Right atrium auricular region (tissue), 2 donors: Measurements from ENCODE around the gene CREB5. TPM values are rescaled to one million over a fixed set of nuclear protein-coding genes. Genes with fewer than 3 reads are reported as not detected.
"Not testable (repeated sequence)": the region's sequence is repeated elsewhere in the genome, so short reads cannot be mapped to it uniquely, and the experiment has no call there.

ENCODE experiments used
- DNase-seq: peaks from one replicate; pipeline ENCODE4 v3.0.0-alpha.2; 2019; ENCODE audit warnings: low spot score
- H3K27ac ChIP-seq, 2 donors: fragments of 200-600 bp; sonication (generic); 1 replicate in 1 of 2; 2 replicates in 1 of 2; pipeline ENCODE4 v1.5.1; 2016 to 2019
- H3K27me3 ChIP-seq, 2 donors: fragments of 200-600 bp; sonication (generic); one replicate each; pipeline versions ENCODE4 v1.5.1 to v1.6.0; 2017 to 2019
- H3K36me3 ChIP-seq: fragments of 200-600 bp; sonication (generic); one replicate; pipeline ENCODE4 v1.5.1; 2016
- H3K4me1 ChIP-seq, 2 donors: fragments of 200-600 bp; sonication (generic); one replicate each; pipeline versions ENCODE4 v1.5.1 to v1.6.0; 2017 to 2019
- H3K4me3 ChIP-seq, 2 donors: fragments of 200-600 bp; sonication (generic); 1 replicate in 1 of 2; 2 replicates in 1 of 2; pipeline ENCODE4 v1.5.1; 2017 to 2019; ENCODE audit warnings: mild to moderate bottlenecking in 1 of 2, moderate library complexity in 1 of 2
- H3K9me3 ChIP-seq, 2 donors: fragments of 200-600 bp; sonication (generic); one replicate each; pipeline ENCODE4 v1.5.1; 2019
- total RNA-seq, 2 donors: library from RNA; depleted of rRNA; stranded (reverse); fragments of >200 nt; gene quantifications; one replicate each; pipeline ENCODE4 v1.1.0, GENCODE V29; 2016
- TF ChIP-seq, protein P1 (sequence below), 2 donors: fragments of 200-600 bp; sonication (generic); IDR thresholded peaks; one replicate each; pipeline ENCODE4 v1.5.1; 2019; ENCODE audit warnings: antibody characterized with exemption in 2 of 2

Gene CREB5
- total RNA-seq, 2 donors from 2014 or later = 10.5 to 20.8 TPM

DNA sequence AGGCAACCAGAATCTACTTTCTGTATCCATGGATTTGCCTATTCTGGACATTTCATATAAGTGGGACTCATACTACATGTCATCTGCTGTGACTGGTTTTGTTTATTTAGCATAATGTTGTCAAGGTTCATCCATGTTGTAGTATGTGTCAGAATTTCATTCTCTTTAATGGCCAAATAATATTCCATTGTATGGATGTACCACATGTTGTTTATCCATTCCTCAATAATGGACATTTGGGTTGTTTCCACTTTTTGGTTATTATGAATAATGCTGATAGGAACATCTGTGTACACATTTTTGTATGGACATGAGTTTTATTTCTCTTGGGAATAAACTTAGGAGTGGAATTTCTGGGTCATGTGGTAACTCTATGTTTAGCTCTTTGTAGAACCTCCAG is 133.7 kb downstream of the CREB5 start:
- Histone ChIP-seq H3K36me3 (no peaks in the 10 kb centered on the region), H3K9me3 (peaks cover 0 to 11% of the 10 kb centered on the region in 2 donors), H3K4me1 (no peaks in the 10 kb centered on the region), H3K27me3 (no peaks in the 10 kb centered on the region), H3K4me3 (no peak overlapping the region), H3K27ac (no peak overlapping the region)
- DNase-seq = no peak
- TF ChIP-seq, protein P1, sequence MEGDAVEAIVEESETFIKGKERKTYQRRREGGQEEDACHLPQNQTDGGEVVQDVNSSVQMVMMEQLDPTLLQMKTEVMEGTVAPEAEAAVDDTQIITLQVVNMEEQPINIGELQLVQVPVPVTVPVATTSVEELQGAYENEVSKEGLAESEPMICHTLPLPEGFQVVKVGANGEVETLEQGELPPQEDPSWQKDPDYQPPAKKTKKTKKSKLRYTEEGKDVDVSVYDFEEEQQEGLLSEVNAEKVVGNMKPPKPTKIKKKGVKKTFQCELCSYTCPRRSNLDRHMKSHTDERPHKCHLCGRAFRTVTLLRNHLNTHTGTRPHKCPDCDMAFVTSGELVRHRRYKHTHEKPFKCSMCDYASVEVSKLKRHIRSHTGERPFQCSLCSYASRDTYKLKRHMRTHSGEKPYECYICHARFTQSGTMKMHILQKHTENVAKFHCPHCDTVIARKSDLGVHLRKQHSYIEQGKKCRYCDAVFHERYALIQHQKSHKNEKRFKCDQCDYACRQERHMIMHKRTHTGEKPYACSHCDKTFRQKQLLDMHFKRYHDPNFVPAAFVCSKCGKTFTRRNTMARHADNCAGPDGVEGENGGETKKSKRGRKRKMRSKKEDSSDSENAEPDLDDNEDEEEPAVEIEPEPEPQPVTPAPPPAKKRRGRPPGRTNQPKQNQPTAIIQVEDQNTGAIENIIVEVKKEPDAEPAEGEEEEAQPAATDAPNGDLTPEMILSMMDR (IDR thresholded peaks at IDR 0.05) = no peak

DNA sequence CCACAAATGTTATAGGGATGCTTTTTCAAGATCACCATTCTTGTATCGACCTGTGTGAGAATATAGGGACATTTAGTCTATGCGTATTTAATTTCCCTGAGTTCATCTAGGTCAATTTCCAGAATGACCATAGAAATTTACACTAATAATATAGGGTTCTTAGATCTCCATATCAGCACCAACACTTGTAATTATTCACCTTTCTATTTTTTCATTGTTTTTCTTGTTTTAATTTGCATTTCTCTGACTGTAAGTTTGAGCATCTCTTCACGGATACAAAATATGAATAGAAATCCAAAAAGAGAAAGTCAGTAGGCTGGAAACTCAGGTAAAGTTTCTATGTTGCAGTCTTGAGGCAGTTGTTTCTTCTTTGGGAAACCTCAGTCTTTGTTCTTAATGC is 134.8 kb downstream of the CREB5 start:
- Histone ChIP-seq H3K4me1 (no peaks in the 10 kb centered on the region), H3K27me3 (no peaks in the 10 kb centered on the region)
- DNase-seq = no peak

DNA sequence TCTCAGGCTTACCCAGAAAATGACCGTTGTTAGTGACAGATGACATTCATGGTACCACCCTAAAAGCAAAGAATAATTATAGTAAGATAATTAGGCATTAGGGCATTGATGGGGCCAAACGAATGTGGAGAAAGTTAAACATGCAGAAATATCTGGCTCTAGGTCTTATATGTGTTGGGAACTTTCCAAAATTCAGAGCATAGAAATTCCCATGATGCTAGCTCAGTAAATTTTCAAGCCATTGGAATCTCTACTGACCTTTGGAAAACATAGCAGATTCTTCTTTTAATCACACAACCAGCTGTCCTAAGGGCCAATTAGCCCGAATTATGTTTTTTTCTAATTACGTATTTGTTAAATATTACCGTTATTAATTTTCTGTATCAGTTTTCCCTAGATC is 136.1 kb downstream of the CREB5 start:
- H3K9me3 ChIP-seq = peaks cover 0 to 11% of the 10 kb centered on the region in 2 donors
- H3K36me3 ChIP-seq = no peaks in the 10 kb centered on the region
- H3K27ac ChIP-seq = no peak overlapping the region
- H3K4me3 ChIP-seq = no peak overlapping the region
- DNase-seq = no peak
- TF ChIP-seq, protein P1 (IDR thresholded peaks at IDR 0.05) = no peak
- no peaks in the 10 kb centered on the region for H3K27me3 ChIP-seq
- no peaks in the 10 kb centered on the region for H3K4me1 ChIP-seq

More for the DNA sequence above, 134.8 kb downstream of the CREB5 start:
- Histone ChIP-seq H3K27ac (no peak overlapping the region), H3K36me3 (no peaks in the 10 kb centered on the region), H3K4me3 (no peak overlapping the region), H3K9me3 (peaks cover 0 to 11% of the 10 kb centered on the region in 2 donors)
- TF ChIP-seq, protein P1 (IDR thresholded peaks at IDR 0.05) = no peak

GRCh38 chr7:28549998-28550397 is 137.7 kb downstream of the CREB5 start:
- H3K27ac ChIP-seq = no peak overlapping the region
- no peaks in the 10 kb centered on the region for H3K36me3 ChIP-seq
- no peaks in the 10 kb centered on the region for H3K4me1 ChIP-seq
- no peaks in the 10 kb centered on the region for H3K27me3 ChIP-seq
- peaks cover 0 to 11% of the 10 kb centered on the region in 2 donors for H3K9me3 ChIP-seq
- no peak for DNase-seq
- TF ChIP-seq, protein P1 (IDR thresholded peaks at IDR 0.05) = no peak
- H3K4me3 ChIP-seq = no peak overlapping the region

DNA sequence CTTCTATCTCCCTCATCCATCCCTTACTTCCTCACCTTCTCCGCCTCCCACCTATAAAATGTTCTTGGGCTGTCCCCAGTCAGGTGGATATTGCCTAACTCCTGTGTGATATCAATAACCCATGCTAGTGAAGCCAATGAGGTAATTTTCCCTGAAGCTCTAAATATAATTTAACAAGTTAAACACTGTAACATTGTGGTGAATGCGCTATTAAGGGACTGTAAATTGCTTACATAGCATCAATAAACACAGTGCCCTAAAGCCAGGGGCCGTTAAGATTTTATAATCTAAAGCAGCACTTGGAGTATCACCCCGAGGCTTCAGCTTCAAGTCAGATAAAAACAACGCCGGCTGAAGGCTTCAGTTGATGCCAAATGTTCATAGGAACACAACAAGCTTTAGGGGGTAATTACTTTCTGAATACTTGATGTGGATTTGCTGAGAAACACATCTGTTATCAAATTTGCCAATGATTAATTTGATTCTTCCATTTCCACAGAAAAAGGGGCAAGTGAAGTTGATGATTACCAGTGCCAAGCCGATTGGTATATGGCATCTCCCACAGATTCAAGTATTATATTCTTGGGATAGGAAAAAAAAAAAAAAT is 138.4 kb downstream of the CREB5 start:
- TF ChIP-seq, protein P1 (IDR thresholded peaks at IDR 0.05) = no peak
- H3K36me3 ChIP-seq = no peaks in the 10 kb centered on the region
- no peaks in the 10 kb centered on the region for H3K27me3 ChIP-seq
- H3K27ac ChIP-seq = no peak overlapping the region
- H3K4me1 ChIP-seq = no peaks in the 10 kb centered on the region
- no peak for DNase-seq
- no peak overlapping the region for H3K4me3 ChIP-seq
- peaks cover 0 to 11% of the 10 kb centered on the region in 2 donors for H3K9me3 ChIP-seq

GRCh38 chr7:28551331-28551730 is 139.0 kb downstream of the CREB5 start:
- H3K4me3 ChIP-seq = no peak overlapping the region
- TF ChIP-seq, protein P1 (IDR thresholded peaks at IDR 0.05) = no peak
- H3K9me3 ChIP-seq = peaks cover 0 to 8% of the 10 kb centered on the region in 2 donors
- no peak for DNase-seq
- H3K4me1 ChIP-seq = no peaks in the 10 kb centered on the region
- no peaks in the 10 kb centered on the region for H3K27me3 ChIP-seq
- no peak overlapping the region for H3K27ac ChIP-seq
- no peaks in the 10 kb centered on the region for H3K36me3 ChIP-seq

DNA sequence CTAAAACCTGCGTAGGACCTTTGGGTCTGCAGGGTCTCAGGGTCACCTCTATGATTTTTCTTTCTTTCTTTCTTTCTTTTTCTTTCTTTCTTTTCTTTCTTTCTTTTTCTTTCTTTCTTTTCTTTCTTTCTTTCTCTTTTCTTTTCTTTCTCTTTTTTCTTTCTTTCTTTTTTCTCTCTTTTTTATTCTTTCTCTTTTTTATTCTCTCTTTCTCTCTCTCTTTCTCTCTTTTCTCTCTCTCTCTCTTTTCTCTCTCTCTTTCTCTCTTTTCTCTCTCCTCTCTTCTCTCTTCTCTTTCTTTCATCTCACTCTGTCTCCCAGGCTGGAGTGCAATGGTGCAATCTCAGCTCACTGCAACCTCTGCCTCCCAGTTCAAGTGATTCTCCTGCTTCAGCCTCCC is 139.4 kb downstream of the CREB5 start:
- H3K9me3 ChIP-seq, H3K36me3 ChIP-seq, DNase-seq, H3K27me3 ChIP-seq, H3K4me3 ChIP-seq, H3K27ac ChIP-seq, H3K4me1 ChIP-seq: not testable (repeated sequence)
